Karpas-422 (cell line): ENCODE data around the gene GARIN5A. TPM values are rescaled to one million over a fixed set of nuclear protein-coding genes. Genes with fewer than 3 reads are reported as not detected.

Source experiments
- DNase-seq: peaks from one replicate; pipeline ENCODE4 v3.0.0-alpha.2; 2015
- H2AFZ ChIP-seq: fragments of 200-600 bp; sonication (generic); 2 replicates; pipeline ENCODE4 v1.6.1; 2014; ENCODE audit warnings: antibody characterized with exemption, low read length, mixed read lengths
- H3K27ac ChIP-seq: fragments of 200-600 bp; sonication (generic); 2 replicates; pipeline ENCODE4 v1.5.1; 2014; ENCODE audit warnings: mild to moderate bottlenecking, low read length, moderate library complexity
- H3K27me3 ChIP-seq: fragments of 200-600 bp; sonication (generic); 2 replicates; pipeline ENCODE4 v1.6.1; 2014; ENCODE audit warnings: low read length, mixed read lengths
- H3K36me3 ChIP-seq: fragments of 200-600 bp; sonication (generic); 2 replicates; pipeline ENCODE4 v1.6.1; 2014; ENCODE audit warnings: low read length, mixed read lengths; ENCODE audit not compliant: insufficient read depth
- H3K4me1 ChIP-seq: fragments of 200-600 bp; sonication (generic); 2 replicates; pipeline ENCODE4 v1.6.1; 2014; ENCODE audit warnings: mild to moderate bottlenecking, low read length, mixed read lengths
- H3K4me2 ChIP-seq: fragments of 200-600 bp; sonication (generic); 2 replicates; pipeline ENCODE4 v1.6.1; 2014; ENCODE audit warnings: low read length, low read depth, mild to moderate bottlenecking; ENCODE audit not compliant: poor library complexity, severe bottlenecking
- H3K4me3 ChIP-seq: fragments of 200-600 bp; sonication (generic); 2 replicates; pipeline ENCODE4 v1.5.1; 2014; ENCODE audit warnings: mild to moderate bottlenecking, antibody characterized with exemption, low read length, mixed read lengths
- H3K79me2 ChIP-seq: fragments of 200-600 bp; sonication (generic); 2 replicates; pipeline ENCODE4 v1.6.1; 2014; ENCODE audit warnings: mild to moderate bottlenecking, low read length, mixed read lengths
- H3K9ac ChIP-seq: fragments of 200-600 bp; sonication (generic); 2 replicates; pipeline ENCODE4 v1.6.0; 2014; ENCODE audit warnings: low read length
- H3K9me2 ChIP-seq: fragments of 200-600 bp; sonication (generic), shearing (Covaris generic); replicated peaks from 2 replicates; pipeline ENCODE4 v1.6.0; 2014; ENCODE audit warnings: mild to moderate bottlenecking, low read length, moderate library complexity; ENCODE audit not compliant: insufficient read depth
- H3K9me3 ChIP-seq: fragments of 300-700, 200-600 bp; sonication (generic); 2 replicates; pipeline ENCODE4 v1.6.1; 2014; ENCODE audit warnings: low read length, mixed read lengths
- H4K20me1 ChIP-seq: fragments of 200-600 bp; sonication (generic); 2 replicates; pipeline ENCODE4 v1.6.1; 2014; ENCODE audit warnings: mild to moderate bottlenecking, antibody characterized with exemption, low read length, low read depth; ENCODE audit not compliant: insufficient read depth
- total RNA-seq: library from RNA; depleted of rRNA; stranded (reverse); fragments of >200 nt; shearing (Covaris generic); gene quantifications from 2 replicates; pipeline ENCODE4 v1.2.3, GENCODE V29; 2014; ENCODE audit warnings: low replicate concordance; rRNA removed

Gene GARIN5A
- total RNA-seq = 1.2 TPM in 1 of 2 replicates, not detected in the other

DNA sequence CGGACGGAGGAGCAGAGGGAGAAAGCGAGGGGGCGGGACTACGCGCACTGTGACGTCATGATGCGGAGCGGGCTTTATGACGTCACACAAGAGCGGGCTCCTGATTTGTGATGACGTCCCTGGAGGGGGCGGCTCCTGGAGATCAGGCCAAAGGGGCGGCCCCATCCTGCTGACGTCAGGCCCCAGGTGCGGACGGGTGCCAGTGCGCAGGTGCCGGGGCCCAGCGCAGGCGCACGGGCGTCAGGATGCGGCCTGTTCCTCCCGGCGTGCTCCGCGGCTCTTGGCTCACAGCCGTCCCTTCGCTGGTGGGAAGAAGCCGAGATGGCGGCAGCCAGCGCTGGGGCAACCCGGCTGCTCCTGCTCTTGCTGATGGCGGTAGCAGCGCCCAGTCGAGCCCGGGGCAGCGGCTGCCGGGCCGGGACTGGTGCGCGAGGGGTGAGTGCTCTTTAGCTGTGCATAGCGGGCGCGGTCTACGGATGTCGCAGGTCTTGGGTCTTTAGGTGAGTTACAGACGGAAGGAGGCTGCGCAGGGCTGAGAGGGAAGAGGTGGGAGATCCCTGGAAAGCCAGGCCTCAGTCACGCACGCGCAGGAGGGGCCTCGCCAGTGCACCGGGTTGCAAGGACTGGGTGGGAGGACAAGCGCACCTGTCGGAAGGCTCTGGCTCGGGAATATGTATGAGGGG is at the start of gene GARIN5A, which contains the start of gene EMC10:
Gene GARIN5A, minus strand, starts transcription at position 625 of the 683 bp plus-strand sequence. Its CDS starts 460 bp downstream, at position 165.
Gene EMC10, plus strand, starts transcription at position 284 of the 683 bp plus-strand sequence. Its CDS starts 38 bp downstream, at position 322.
- Histone ChIP-seq H3K9me2 (no peaks in the 10 kb centered on the region), H3K36me3 (peaks cover 38% of the 10 kb centered on the region), H3K79me2 (peaks cover 29% of the 10 kb centered on the region), H3K9ac (peak within 1 kb of the TSS; percentile 99), H3K4me2 (peak within 1 kb of the TSS; percentile 94), H3K27ac (peak within 1 kb of the TSS; percentile 84), H3K9me3 (peaks cover 9% of the 10 kb centered on the region), H3K4me1 (peaks cover 8% of the 10 kb centered on the region), H4K20me1 (no peaks in the 10 kb centered on the region), H3K4me3 (peak within 1 kb of the TSS; percentile 98), H2AFZ (peak within 1 kb of the TSS; percentile 82; the same call in 1 of the 2 replicates), H3K27me3 (no peaks in the 10 kb centered on the region)
- peak; percentile 100 for DNase-seq

- H2AFZ ChIP-seq = no peak overlapping the region
- no peak overlapping the region for H3K4me3 ChIP-seq
- H3K36me3 ChIP-seq = no peaks in the 10 kb centered on the region
- H4K20me1 ChIP-seq = no peaks in the 10 kb centered on the region
- no peaks in the 10 kb centered on the region for H3K9me3 ChIP-seq
- H3K79me2 ChIP-seq = no peaks in the 10 kb centered on the region
- H3K27me3 ChIP-seq = no peaks in the 10 kb centered on the region
- no peak overlapping the region for H3K4me2 ChIP-seq
- H3K9me2 ChIP-seq = no peaks in the 10 kb centered on the region
- no peak overlapping the region for H3K9ac ChIP-seq
- no peak overlapping the region for H3K27ac ChIP-seq
- no peak for DNase-seq
- H3K4me1 ChIP-seq = no peaks in the 10 kb centered on the region
Observed at GRCh38 chr19:50522881-50523280, 46.2 kb upstream of the GARIN5A start.

DNA sequence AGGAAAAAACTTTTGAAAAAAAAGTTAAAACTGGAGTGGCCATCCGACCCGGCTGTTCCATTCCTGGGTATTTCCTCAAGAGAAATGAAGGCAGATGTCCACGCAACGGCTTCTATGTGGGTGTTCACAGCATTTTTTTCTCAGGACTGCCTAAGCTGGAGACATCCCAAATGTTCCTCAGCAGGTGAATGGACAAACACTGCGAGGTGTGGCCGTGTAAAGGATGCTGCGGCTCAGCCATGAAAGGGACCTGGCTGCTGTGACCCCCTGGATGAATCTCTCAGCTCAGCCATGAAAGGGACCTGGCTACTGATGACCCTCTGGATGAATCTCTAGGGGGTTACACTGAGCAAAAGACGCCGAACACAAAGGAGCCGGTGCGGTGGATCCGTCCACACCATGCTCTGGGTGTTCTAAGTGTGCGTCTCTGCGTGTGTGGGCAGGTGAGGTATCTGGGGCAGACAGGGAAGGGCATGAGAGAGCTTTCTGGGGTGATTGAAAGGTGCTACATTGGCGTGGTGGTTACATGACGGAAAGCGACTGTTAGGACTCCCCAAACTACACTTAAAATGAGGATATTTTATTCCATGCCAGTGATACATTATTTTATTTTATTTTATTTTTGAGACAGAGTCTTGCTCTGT is 44.3 kb upstream of the GARIN5A start:
- Histone ChIP-seq H3K79me2 (no peaks in the 10 kb centered on the region), H3K9ac (no peak overlapping the region), H2AFZ (no peak overlapping the region), H3K4me2 (no peak overlapping the region), H3K4me1 (no peaks in the 10 kb centered on the region), H3K9me2 (no peaks in the 10 kb centered on the region), H3K9me3 (no peaks in the 10 kb centered on the region; the same call in 1 of the 2 replicates), H3K36me3 (no peaks in the 10 kb centered on the region), H3K27ac (no peak overlapping the region), H3K27me3 (no peaks in the 10 kb centered on the region), H4K20me1 (no peaks in the 10 kb centered on the region), H3K4me3 (no peak overlapping the region)
- no peak for DNase-seq

DNA sequence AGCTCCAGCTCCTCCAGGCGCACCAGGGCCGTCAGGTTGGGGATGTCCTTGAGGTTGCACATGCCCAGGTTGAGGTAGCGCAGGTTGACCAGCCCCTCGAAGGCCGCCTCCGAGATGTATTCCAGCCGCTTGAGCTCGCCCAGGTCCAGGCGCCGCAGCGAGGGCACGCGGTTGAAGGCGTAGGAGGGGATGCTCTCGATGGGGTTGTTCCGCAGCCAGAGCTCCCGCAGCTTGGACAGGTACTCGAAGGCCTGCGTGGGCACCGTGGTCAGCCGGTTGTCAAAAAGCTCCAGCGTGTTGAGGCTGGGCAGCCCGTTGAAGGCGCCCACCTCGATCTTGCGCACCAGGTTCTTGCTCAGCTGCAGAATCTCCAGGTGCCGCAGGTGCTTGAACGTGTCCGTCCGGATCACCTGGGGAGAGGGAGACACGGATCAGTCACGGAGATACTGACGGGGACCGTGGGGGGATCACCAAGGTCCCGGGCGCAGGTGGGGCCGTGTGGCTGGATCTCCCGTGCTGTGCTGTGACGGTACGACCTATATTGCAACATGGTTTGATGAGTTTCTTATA is 42.4 kb upstream of the GARIN5A start:
- Histone ChIP-seq H3K9me2 (no peaks in the 10 kb centered on the region), H2AFZ (no peak overlapping the region), H3K36me3 (no peaks in the 10 kb centered on the region), H3K79me2 (no peaks in the 10 kb centered on the region), H3K4me3 (no peak overlapping the region), H3K27ac (no peak overlapping the region), H3K4me2 (no peak overlapping the region), H3K9ac (no peak overlapping the region), H3K27me3 (no peaks in the 10 kb centered on the region), H4K20me1 (no peaks in the 10 kb centered on the region), H3K9me3 (no peaks in the 10 kb centered on the region; the same call in 1 of the 2 replicates), H3K4me1 (no peaks in the 10 kb centered on the region)
- no peak for DNase-seq

GRCh38 chr19:50518091-50519005 is 41.7 kb upstream of the GARIN5A start:
- Histone ChIP-seq H3K4me3 (no peak overlapping the region), H3K4me2 (no peak overlapping the region), H3K4me1 (no peaks in the 10 kb centered on the region), H3K9me2 (no peaks in the 10 kb centered on the region), H4K20me1 (no peaks in the 10 kb centered on the region), H2AFZ (no peak overlapping the region), H3K36me3 (no peaks in the 10 kb centered on the region), H3K9me3 (no peaks in the 10 kb centered on the region; the same call in 1 of the 2 replicates), H3K9ac (no peak overlapping the region), H3K27ac (no peak overlapping the region), H3K79me2 (no peaks in the 10 kb centered on the region), H3K27me3 (no peaks in the 10 kb centered on the region)
- no peak for DNase-seq

DNA sequence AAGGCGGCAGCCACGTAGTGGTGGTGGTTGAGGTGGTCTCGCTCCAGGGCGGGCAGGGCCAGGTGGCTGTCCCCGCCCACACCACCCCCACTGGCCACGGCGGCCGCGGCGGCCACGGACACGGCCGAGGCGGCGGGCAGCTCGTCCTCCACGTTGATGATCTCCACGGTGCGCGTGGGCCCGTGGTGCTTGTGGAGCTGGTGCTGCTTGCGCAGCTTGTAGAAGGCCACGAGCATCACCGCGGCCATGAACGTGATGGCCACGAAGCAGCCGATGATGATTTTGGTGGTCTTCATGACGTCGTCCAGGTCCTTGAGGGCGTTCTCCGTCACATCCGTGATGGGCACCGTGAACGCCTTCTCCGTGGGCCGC is 41.0 kb upstream of the GARIN5A start:
- H3K79me2 ChIP-seq = no peaks in the 10 kb centered on the region
- no peaks in the 10 kb centered on the region for H3K9me2 ChIP-seq
- no peak overlapping the region for H3K4me2 ChIP-seq
- H4K20me1 ChIP-seq = no peaks in the 10 kb centered on the region
- no peaks in the 10 kb centered on the region for H3K27me3 ChIP-seq
- H3K27ac ChIP-seq = no peak overlapping the region
- no peak overlapping the region for H2AFZ ChIP-seq
- H3K9ac ChIP-seq = no peak overlapping the region
- no peaks in the 10 kb centered on the region for H3K4me1 ChIP-seq
- no peaks in the 10 kb centered on the region; the same call in 1 of the 2 replicates for H3K9me3 ChIP-seq
- H3K36me3 ChIP-seq = no peaks in the 10 kb centered on the region
- DNase-seq = no peak
- H3K4me3 ChIP-seq = no peak overlapping the region

GRCh38 chr19:50516964-50517703 is 40.5 kb upstream of the GARIN5A start:
- Histone ChIP-seq H4K20me1 (no peaks in the 10 kb centered on the region), H3K9me2 (no peaks in the 10 kb centered on the region), H2AFZ (no peak overlapping the region), H3K4me2 (no peak overlapping the region), H3K4me3 (no peak overlapping the region), H3K27ac (no peak overlapping the region), H3K9me3 (no peaks in the 10 kb centered on the region; the same call in 1 of the 2 replicates), H3K27me3 (no peaks in the 10 kb centered on the region), H3K36me3 (no peaks in the 10 kb centered on the region), H3K9ac (no peak overlapping the region), H3K4me1 (peaks cover under 1% of the 10 kb centered on the region), H3K79me2 (no peaks in the 10 kb centered on the region)
- DNase-seq = no peak
